PFSK-1 (cell line): ENCODE measurements around the gene CLUH.

Source experiments
- FOXP2 ChIP-seq: optimal IDR thresholded peaks from 2 replicates; pipeline ENCODE3; 2011; ENCODE audit warnings: borderline replicate concordance, control low read depth, inconsistent platforms; ENCODE audit not compliant: insufficient read depth; ENCODE audit errors: extremely low read length, extremely low read depth
- POLR2AphosphoS5 ChIP-seq: IDR thresholded peaks from 2 replicates; pipeline ENCODE4 v1.6.1; 2012; ENCODE audit warnings: low read depth, mild to moderate bottlenecking, control low read depth, low read length, moderate library complexity
- SIN3A ChIP-seq: IDR thresholded peaks from 2 replicates; pipeline ENCODE4 v1.6.1; 2012; ENCODE audit warnings: mild to moderate bottlenecking, low read length, moderate library complexity, borderline replicate concordance; ENCODE audit not compliant: insufficient read depth
- TAF1 ChIP-seq: IDR thresholded peaks from 2 replicates; pipeline ENCODE4 v1.6.1; 2012; ENCODE audit warnings: low read length, control low read depth, borderline replicate concordance; ENCODE audit not compliant: insufficient read depth
- TF ChIP-seq, protein P1 (sequence below), 2 experiments: IDR thresholded peaks; 2 replicates each; pipeline versions ENCODE4 v1.6.1 to v1.8.0; 2011 to 2012; ENCODE audit warnings: low read depth in 2 of 2, low read length in 2 of 2, control low read depth in 1 of 2, inconsistent platforms in 1 of 2, mild to moderate bottlenecking in 1 of 2, moderate library complexity in 1 of 2; ENCODE audit not compliant: insufficient read depth in 1 of 2

The CLUH gene

GRCh38 chr17:2708585-2709182 is 2.9 kb downstream of the CLUH start:
- no peak for TF ChIP-seq FOXP2
- TF ChIP-seq SIN3A: no peak
- TF ChIP-seq, protein P1, sequence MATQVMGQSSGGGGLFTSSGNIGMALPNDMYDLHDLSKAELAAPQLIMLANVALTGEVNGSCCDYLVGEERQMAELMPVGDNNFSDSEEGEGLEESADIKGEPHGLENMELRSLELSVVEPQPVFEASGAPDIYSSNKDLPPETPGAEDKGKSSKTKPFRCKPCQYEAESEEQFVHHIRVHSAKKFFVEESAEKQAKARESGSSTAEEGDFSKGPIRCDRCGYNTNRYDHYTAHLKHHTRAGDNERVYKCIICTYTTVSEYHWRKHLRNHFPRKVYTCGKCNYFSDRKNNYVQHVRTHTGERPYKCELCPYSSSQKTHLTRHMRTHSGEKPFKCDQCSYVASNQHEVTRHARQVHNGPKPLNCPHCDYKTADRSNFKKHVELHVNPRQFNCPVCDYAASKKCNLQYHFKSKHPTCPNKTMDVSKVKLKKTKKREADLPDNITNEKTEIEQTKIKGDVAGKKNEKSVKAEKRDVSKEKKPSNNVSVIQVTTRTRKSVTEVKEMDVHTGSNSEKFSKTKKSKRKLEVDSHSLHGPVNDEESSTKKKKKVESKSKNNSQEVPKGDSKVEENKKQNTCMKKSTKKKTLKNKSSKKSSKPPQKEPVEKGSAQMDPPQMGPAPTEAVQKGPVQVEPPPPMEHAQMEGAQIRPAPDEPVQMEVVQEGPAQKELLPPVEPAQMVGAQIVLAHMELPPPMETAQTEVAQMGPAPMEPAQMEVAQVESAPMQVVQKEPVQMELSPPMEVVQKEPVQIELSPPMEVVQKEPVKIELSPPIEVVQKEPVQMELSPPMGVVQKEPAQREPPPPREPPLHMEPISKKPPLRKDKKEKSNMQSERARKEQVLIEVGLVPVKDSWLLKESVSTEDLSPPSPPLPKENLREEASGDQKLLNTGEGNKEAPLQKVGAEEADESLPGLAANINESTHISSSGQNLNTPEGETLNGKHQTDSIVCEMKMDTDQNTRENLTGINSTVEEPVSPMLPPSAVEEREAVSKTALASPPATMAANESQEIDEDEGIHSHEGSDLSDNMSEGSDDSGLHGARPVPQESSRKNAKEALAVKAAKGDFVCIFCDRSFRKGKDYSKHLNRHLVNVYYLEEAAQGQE (IDR thresholded peaks at IDR 0.05; ENCODE audit: insufficient read depth in 1 of 2, low read depth in 2 of 2, low read length in 2 of 2): no peak
- no peak for TF ChIP-seq POLR2AphosphoS5
- TF ChIP-seq TAF1: no peak

- TF ChIP-seq FOXP2: no peak
- no peak for TF ChIP-seq POLR2AphosphoS5
- TF ChIP-seq, protein P1 (IDR thresholded peaks at IDR 0.05; ENCODE audit: insufficient read depth in 1 of 2, low read depth in 2 of 2, low read length in 2 of 2): no peak
- TF ChIP-seq TAF1: no peak
- TF ChIP-seq SIN3A: no peak
Observed at GRCh38 chr17:2707721-2708584, 3.6 kb downstream of the CLUH start.

DNA sequence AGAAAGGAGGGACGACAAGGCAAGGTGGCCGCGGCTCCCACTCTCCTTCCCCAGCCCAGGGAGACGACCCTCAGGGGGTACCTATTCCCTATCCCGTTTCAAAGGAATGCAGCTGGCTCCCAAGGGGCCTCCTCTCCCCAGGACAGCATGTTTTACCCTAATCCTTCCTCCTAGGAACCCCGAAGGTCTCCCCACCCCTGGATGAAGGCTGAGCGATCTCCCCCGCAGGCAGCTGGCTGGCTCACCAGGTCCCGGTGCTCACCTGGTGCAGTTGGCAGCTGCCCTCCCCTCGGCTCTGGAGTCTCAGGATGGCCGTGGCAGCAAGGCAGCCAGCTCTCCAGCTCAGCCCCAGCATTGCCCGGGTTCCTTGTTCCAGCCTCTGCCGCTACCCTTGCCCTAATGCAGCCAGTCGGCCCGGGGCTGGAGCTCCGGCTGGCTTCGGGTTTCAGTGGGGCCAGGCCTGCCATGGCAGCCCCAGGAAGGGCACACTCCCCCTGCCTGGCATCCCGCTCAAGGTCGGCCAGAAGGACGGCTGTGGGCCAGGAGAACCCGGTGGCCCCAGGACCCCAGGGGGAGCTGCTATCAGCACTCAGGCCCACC is 4.6 kb downstream of the CLUH start:
- TF ChIP-seq SIN3A (no peak), TAF1 (no peak)

DNA sequence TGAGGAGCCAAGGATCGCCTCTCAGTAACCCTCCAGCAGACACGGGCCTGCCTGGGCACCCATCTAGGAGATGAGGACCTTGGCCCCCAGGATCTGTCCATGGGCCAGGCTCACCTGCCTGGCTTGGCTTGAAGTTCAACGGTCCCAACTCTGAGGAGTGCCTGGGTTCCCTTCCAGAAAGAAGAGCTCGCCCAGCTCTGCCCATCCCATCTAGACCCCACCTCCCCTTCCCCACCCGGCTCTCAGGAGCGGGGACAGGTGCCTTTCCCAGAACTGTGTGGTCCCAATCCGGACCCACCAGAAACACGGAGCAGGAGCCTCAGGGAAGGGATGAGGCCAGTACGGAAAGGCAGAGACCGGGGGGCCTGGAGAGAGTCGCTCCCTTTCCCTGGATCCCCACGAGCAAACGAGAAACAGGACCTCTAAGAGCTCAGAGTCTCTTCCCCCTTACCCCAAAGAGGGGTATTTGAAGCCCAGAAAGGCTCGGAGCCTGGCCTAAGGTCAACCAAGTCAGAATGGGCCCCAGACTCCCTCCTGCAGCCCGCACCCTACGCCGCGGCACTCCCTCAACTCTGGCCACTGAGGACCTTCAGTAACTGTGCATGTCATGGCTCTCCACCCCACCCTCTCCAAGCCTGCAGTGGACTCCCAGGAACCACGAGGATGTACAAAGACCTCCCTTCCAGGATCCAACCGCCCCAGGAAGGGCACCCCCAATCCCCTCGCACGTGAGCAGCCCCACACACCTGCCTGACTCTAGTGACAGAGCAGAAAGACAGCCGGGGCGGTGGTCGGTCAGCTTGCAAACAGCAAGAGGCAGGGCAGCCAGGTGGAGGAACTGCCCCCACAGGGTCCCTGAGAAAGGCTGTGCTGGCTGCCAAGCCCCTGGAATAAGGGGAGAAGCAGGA is 5.4 kb downstream of the CLUH start:
- TF ChIP-seq POLR2AphosphoS5 (no peak), TAF1 (no peak), SIN3A (no peak), FOXP2 (no peak)
- TF ChIP-seq, protein P1 (IDR thresholded peaks at IDR 0.05; ENCODE audit: insufficient read depth in 1 of 2, low read depth in 2 of 2, low read length in 2 of 2): no peak

- no peak for TF ChIP-seq FOXP2
- TF ChIP-seq TAF1: no peak
- TF ChIP-seq SIN3A: no peak
- TF ChIP-seq, protein P1 (IDR thresholded peaks at IDR 0.05; ENCODE audit: insufficient read depth in 1 of 2, low read depth in 2 of 2, low read length in 2 of 2): no peak
- TF ChIP-seq POLR2AphosphoS5: no peak
Observed at GRCh38 chr17:2705263-2705662, 6.3 kb downstream of the CLUH start.
